Erythroblast (primary cell): ENCODE measurements around the gene USP50.

ENCODE experiments used
- GATA1 ChIP-seq: IDR thresholded peaks from 2 replicates; pipeline ENCODE4 v1.6.1; 2011; ENCODE audit warnings: low read depth, mild to moderate bottlenecking, control low read depth, low read length, moderate library complexity
- POLR2A ChIP-seq: IDR thresholded peaks from 2 replicates; pipeline ENCODE4 v1.6.1; 2011; ENCODE audit warnings: mild to moderate bottlenecking, low read length

DNA sequence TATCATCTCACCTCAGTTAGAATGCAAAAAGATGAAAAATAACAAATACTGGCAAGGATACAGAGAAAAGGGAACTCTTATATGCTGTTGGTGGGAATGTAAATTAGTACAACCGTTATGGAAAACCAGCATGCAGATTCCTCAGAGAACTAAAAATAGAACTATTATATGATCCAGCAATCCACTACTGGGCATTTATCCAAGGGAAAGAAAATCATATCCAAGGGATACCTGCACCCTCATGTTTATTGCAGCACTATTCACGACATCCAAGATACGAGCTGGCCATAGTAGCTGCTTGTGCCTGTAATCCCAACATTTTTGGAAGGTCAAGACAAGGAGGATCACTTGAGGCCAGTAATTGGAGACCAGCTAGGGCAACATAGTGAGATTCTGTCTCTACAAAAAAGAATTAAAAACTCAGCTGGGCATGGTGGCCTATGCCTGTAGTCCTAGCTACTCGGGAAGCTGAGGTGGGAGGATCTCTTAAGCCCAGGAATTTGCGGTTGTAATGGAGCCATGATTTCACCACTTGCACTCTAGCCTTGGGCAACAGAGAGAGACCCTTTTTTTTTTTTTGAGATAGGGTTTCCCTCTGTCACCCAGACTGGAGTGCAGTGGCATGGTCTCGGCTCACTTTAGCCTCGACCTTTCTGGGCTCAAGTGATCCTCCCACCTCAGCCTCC is 26.6 kb downstream of the USP50 start:
- no peak for TF ChIP-seq POLR2A
- no peak for TF ChIP-seq GATA1
